ENCODE measurements around the gene ACSL4. TPM values are rescaled to one million over a fixed set of nuclear protein-coding genes. Genes with fewer than 3 reads are reported as not detected.
"Not testable (repeated sequence)": the region's sequence is repeated elsewhere in the genome, so short reads cannot be mapped to it uniquely, and the experiment has no call there.

ACSL4 gene
- total RNA-seq, 1 donor = 171 TPM

GRCh38 chrX:109749207-109749606, 16.1 kb upstream of the ACSL4 start:
- no peak for DNase-seq (ENCODE audit: low read depth)
- TF ChIP-seq, protein P1, sequence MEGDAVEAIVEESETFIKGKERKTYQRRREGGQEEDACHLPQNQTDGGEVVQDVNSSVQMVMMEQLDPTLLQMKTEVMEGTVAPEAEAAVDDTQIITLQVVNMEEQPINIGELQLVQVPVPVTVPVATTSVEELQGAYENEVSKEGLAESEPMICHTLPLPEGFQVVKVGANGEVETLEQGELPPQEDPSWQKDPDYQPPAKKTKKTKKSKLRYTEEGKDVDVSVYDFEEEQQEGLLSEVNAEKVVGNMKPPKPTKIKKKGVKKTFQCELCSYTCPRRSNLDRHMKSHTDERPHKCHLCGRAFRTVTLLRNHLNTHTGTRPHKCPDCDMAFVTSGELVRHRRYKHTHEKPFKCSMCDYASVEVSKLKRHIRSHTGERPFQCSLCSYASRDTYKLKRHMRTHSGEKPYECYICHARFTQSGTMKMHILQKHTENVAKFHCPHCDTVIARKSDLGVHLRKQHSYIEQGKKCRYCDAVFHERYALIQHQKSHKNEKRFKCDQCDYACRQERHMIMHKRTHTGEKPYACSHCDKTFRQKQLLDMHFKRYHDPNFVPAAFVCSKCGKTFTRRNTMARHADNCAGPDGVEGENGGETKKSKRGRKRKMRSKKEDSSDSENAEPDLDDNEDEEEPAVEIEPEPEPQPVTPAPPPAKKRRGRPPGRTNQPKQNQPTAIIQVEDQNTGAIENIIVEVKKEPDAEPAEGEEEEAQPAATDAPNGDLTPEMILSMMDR (IDR thresholded peaks at IDR 0.05; ENCODE audit: insufficient read depth, low read depth, low read length) = no peak
- no peak overlapping the region for H3K4me3 ChIP-seq (ENCODE audit: low read depth, low read length)

GRCh38 chrX:109747681-109748080, 14.6 kb upstream of the ACSL4 start:
- H3K4me3 ChIP-seq (ENCODE audit: low read depth, low read length) = no peak overlapping the region
- DNase-seq (ENCODE audit: low read depth) = no peak
- TF ChIP-seq, protein P1 (IDR thresholded peaks at IDR 0.05; ENCODE audit: insufficient read depth, low read depth, low read length) = no peak

- DNase-seq (ENCODE audit: low read depth) = peak; percentile 50
Observed at GRCh38 chrX:109742722-109743121, 9.7 kb upstream of the ACSL4 start.

DNA sequence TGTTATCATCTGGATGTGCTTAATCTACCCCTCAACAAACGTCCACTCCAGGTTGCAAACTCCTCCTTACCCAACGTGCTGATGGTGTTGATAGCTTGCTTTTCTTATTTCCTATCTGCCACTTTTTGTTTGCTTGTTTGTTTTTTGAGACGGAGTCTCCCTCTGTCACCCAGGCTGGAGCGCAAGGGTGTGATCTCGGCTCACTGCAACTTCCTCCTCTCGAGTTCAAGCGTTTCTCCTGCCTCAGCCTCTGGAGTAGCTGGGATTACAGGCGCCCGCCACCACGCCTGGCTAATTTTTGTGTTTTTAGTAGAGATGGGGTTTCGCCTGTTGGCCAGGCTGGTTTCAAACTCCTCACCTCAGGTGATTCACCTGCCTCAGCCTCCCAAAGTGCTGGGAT, 7.8 kb upstream of the ACSL4 start:
- H3K4me3 ChIP-seq (ENCODE audit: low read depth, low read length); DNase-seq (ENCODE audit: low read depth): not testable (repeated sequence)

More at GRCh38 chrX:109742722-109743121, 9.7 kb upstream of the ACSL4 start:
- no peak overlapping the region for H3K4me3 ChIP-seq (ENCODE audit: low read depth, low read length)
- TF ChIP-seq, protein P1 (IDR thresholded peaks at IDR 0.05; ENCODE audit: insufficient read depth, low read depth, low read length) = no peak

GRCh38 chrX:109740433-109740809, 7.4 kb upstream of the ACSL4 start:
- no peak overlapping the region for H3K4me3 ChIP-seq (ENCODE audit: low read depth, low read length)
- no peak for DNase-seq (ENCODE audit: low read depth)
- TF ChIP-seq, protein P1 (IDR thresholded peaks at IDR 0.05; ENCODE audit: insufficient read depth, low read depth, low read length) = no peak

GRCh38 chrX:109739625-109740432, 6.8 kb upstream of the ACSL4 start:
- no peak overlapping the region for H3K4me3 ChIP-seq (ENCODE audit: low read depth, low read length)
- peak; percentile 91 for DNase-seq (ENCODE audit: low read depth)
- TF ChIP-seq, protein P1 (IDR thresholded peaks at IDR 0.05; ENCODE audit: insufficient read depth, low read depth, low read length) = no peak

GRCh38 chrX:109735202-109735744, 2.2 kb upstream of the ACSL4 start:
- TF ChIP-seq, protein P1 (IDR thresholded peaks at IDR 0.05; ENCODE audit: insufficient read depth, low read depth, low read length) = no peak
- peak; percentile 70 for DNase-seq (ENCODE audit: low read depth)
- no peak overlapping the region for H3K4me3 ChIP-seq (ENCODE audit: low read depth, low read length)
